SHP77 treated with DMSO at 0.1 percent for 48 hours (cell line): ENCODE data around the gene TMEM44.
"Not testable (repeated sequence)": the region's sequence is repeated elsewhere in the genome, so short reads cannot be mapped to it uniquely, and the experiment has no call there.

Source experiments
- DNase-seq: peaks from one replicate; lab custom pipeline; 2025; lab: John Stamatoyannopoulos, UW

TMEM44 gene

DNA sequence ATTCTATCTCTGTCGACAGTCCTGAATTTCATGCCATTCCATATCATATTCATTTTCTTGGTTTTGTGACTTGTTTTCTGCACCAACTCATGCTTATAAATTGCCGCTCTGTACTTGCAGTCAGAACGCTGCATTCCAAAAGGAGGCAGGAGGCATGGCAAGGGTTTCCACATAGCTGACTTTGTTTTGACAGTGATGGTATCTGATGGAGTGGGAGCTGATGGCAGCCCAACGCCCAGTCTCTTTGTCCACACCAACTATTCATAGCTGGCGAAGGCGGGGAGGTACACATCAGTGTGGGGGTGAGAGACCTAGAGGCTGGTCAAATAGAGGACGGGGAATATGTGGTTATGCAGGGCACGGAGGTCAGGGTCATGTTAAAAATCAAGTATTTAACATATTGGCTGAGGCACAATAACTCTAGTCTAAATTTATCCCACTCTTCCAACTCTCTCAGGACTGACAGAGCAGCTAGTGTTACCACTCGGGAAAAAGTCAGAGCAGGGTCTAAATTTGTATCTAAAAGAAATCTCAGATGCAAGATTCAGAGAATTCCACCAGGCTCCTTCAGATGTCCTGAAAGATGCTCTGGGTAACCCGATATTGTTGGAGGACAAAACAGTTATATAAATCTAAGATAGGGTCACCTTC, 78.6 kb downstream of the TMEM44 start:
- no peak for DNase-seq

DNA sequence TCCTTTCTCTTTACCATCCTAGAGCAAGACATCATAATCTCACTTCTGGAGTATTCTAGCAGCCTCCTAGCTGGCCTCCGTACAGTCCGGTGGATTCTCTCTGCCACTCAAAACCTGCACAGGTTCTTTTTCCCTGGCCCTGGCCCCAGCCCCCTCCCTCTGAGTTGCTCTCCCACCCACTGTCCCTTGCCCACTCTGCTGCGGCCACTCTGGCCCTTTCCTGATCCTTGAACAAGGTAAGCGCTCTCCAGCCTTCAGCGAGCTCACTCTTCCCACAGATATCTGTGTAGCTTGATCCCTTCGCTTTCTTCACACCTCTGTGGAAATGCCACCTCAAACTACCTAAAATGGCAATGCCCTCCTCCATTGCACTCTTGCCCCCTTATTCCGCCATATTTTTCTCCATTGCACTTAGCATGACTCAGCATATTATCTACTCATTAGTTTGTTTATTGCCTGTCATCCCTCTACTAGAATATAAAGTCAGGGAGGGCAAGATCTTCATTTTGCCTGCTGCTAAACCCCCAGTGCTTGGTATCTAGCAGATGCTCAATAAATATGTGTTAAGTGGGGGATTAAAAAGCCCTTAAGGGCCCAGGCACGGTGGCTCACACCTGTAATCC, 80.8 kb downstream of the TMEM44 start:
- DNase-seq, result no peak

- no peak for DNase-seq
Observed at GRCh38 chr3:194549853-194550252, 83.4 kb downstream of the TMEM44 start.

DNA sequence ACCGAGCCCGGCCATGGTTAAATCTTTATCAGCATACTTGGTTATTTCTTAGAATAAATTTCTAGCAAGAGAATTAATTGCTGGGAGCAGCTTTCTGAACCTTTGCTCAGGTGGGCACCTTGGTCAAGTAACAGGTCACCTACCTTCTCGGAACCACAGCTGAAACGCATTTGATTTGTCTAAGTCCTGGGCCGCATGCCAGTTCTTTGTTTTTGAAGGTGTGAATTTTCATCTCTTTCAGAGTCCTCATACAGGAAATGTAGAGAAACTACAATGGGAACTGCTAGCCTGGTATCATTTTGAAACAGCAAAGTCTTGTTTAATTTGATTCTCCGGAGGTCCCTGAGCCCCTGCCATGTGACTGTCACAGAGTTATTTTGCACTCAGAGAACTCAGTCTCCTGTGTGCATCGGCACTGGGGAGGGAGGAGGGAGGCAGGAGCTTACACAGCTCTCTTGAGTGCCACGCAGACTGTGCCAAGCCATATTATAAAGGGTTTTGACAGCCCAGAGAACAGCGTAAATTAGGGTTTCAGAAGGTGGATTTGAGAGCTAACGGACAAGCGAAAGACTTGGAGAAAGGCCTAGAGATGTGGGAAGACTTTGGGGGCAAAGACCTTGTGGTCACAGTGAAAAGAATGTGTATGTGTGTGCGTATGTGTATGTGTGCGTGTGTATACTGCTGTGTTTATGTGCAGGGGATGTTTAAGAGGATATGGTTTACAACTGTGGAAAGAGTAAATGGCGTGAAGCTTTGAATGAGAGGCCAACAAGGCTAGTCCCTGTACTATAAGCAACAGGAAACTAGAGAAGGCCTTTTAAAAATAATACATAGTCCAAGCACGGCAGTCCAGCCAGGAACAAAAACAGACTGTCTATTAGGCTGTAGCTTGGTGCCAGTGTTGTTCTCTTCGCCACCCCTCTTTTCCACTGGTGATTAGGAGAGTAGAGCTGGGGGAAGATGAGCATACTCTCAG, 84.6 kb downstream of the TMEM44 start:
- DNase-seq, result no peak

DNA sequence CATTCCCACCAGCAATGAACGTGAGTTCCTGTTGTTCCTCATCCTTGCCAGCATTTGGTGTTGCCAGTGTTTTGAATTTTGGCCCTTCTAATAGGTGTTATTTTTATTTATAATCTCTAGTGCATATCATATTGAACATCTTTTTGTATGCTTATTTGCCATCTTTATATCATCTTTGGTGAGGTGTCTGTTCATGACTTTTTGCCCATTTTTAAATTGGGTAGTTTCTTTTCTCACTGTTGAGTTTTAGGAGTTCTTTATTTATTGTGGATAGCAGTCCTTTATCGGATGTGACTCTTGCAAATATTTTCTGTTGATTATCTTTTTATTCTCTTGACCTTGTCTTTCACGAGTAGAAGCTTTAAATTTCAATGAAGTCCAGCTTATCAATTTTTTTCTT, 86.2 kb downstream of the TMEM44 start:
- no peak for DNase-seq

DNA sequence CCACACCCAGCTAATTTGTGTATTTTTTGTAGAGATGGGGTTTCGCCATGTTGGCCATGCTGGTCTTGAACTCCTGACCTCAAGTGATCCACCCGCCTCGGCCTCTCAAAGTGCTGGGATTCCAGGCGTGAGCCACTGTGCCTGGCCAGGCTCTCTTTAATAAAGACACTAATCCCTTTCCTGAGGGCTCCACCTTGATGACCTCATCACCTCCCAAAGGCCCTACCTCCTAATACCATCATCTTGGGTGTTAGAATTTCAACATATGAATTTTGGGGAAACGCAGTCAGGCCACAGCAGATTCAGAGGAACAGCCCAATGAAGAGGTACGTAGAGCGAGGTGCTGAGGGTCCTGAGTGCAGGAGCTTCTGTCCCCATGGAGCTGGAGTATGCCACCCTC, 87.7 kb downstream of the TMEM44 start:
- DNase-seq, result not testable (repeated sequence)

DNA sequence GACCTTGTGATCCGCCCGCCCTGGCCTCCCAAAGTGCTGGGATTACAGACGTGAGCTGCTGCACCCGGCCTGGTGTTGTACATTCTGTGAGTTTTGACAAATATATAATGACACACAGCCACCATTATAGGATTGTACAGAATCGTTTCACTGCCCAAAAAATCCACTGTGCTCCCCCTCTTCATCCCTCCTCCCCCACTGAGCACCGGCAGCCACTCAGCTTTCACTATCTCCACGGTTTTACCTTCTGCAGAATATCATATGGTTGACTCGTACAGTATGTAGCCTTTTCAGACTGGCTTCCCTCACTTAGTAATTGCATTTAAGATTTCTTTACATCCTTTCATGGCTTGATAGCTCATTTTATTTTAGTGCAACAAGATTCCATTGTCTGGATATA, 89.7 kb downstream of the TMEM44 start:
- no peak for DNase-seq

DNA sequence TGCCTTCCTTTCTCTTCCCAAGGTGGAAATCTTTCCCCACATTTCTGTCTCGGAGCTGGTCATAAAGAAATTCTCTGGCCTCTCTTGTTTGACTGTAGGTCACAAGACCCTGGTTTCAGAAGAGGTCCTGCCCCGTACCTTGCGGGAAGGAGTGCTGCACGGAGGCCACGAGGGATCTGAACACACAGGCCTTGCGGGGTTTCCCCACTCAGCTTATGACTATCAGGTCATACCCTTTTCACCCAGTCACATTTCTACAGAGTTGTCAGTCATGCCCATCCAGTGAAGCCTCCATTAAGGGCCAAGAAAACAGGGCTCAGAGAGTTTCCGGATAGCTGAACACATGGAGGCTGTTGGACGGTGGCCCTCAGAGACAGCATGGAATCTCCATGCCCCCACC, 91.7 kb downstream of the TMEM44 start:
- no peak for DNase-seq

DNA sequence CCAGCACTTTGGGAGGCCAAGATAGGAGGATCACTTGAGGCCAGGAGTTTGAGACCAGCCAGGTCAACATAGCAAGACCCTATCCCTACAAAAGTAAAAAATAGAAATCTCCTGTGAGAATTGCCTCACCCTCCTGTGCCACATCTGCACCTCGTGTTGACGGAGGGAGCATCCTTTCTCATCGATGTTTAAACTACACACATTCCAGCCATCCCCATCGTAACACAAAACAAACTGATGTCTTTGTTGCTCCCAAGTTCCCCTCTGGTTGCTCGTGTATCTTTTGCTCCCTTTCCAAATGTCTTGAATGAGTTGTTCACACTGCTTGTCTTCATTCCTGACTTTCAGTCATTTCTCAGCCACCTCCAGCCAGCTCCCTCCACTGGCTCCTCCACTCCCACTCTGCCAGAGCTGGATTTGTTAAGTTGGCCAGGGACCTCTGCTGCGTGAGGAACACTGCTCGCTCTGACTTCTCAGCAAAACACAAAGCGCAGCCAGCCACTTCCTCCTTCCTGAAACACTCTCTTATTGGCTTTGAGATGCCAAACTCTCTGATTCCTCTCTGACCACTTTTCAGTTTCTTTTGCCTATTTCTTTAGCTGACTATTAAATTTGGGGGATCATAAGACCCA, 92.8 kb downstream of the TMEM44 start:
- no peak for DNase-seq

GRCh38 chr3:194539498-194539897, 93.7 kb downstream of the TMEM44 start:
- no peak for DNase-seq

DNA sequence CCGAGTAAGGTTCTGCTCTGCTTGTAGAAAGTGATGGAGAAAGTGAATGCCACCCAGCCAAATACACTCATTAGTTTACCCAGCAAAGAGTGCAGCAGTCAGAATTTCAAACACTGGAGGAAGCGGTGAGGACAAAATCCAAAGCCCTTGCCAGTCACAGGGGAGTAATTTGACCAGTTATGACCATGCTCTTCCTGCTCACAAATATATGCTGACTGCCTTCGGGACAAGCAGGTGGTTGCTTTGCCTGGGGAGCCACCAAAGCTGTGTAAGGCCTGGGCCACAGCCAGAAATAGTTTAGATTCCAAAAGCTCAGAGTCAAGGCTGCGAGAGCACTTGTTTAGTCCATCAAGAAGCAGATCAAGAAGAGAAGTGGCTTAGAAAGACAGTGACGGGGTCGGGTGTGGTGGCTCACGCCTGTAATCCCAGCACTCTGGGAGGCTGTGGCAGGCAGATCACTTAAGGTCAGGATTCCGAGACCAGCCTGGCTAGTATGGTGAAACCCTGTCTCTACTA, 95.4 kb downstream of the TMEM44 start:
- no peak for DNase-seq
